ENCODE results near the gene ACTN4.

DNA sequence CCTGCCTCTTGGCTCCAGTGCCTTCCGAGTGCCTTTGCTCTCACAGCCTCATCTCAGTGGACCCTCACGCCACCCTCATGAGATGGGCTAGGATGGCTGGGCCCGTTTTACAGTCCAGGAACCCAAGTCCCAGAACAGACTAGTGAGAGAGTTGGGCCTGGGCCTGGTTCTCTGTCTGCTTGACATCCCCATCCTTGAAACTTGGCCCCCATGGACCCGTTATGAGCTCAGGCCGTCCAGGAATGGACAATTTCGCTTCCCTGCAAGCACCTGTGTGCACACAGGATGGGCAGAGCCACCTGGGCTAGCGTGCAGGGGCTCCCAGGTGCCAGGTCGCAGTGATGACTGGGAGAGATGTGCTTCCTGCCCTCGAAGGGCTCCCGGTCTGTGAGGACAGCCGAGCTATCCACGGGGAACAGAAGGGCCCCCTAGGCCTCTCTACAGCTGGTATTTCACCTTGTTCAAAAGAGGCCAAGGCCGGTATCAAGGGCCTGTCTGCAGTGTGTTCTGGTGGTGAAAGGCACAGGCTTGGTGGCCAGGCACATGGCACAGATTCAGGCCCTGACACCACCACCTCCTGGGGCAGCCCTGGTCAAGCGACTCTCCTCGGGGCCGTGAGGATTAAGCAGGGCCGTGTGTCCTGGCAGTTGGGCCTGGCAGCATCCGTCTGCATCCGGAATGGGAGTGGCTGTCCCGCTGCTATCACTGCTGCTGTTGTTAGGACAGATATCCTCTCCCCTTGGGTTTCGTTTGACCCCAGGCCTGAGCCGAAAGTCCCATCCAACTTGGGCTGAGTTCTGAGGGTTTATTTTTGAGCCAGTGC, 58.0 kb downstream of the ACTN4 start:
- TF ChIP-seq, protein P1, sequence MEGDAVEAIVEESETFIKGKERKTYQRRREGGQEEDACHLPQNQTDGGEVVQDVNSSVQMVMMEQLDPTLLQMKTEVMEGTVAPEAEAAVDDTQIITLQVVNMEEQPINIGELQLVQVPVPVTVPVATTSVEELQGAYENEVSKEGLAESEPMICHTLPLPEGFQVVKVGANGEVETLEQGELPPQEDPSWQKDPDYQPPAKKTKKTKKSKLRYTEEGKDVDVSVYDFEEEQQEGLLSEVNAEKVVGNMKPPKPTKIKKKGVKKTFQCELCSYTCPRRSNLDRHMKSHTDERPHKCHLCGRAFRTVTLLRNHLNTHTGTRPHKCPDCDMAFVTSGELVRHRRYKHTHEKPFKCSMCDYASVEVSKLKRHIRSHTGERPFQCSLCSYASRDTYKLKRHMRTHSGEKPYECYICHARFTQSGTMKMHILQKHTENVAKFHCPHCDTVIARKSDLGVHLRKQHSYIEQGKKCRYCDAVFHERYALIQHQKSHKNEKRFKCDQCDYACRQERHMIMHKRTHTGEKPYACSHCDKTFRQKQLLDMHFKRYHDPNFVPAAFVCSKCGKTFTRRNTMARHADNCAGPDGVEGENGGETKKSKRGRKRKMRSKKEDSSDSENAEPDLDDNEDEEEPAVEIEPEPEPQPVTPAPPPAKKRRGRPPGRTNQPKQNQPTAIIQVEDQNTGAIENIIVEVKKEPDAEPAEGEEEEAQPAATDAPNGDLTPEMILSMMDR (IDR thresholded peaks at IDR 0.05) = no peak
- TF ChIP-seq POLR2A (IDR thresholded peaks at IDR 0.05) = no peak
